ENCODE results near the gene VWC2L. TPM values are rescaled to one million over a fixed set of nuclear protein-coding genes. Genes with fewer than 3 reads are reported as not detected.

VWC2L gene
- total and polyA plus RNA-seq, 9 donors: 0.11 TPM; not detected in 8

DNA sequence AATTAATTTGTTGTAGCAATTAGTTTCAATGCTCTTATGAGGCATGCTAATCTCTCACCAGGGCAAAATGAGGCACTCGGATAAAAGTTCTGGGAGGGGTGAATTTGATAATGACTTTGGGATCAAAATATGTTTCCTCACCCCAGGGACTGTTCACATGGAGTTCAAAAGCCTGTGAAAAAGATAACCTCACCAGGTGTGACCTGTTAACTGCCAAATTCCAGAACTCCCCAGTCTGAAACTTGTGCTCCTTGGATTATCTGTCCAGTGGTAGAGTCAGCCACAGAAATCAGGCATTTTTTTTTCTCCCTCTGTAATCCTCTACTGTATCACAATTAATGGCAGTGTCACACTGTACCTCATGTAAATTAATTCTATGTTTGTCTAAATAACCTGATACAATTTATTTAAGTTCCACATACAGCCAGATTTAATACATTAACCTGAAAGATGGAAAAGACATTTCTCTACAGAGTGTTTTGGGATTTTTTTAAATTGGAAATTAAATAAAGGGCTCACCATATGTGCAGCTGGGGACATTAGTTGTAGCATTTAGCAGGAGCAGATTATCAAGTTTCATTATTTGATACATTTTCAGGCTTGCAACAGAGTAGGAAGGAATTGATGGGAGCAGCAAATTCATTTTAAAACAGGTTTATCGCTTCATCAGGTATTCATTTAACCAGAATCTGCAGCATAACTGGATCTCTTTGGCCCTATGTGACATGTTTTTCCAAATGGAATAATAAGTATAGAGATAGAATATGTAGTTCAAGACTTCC, 191.2 kb downstream of the VWC2L start:
- TF ChIP-seq CTCF (IDR thresholded peaks at IDR 0.05): no peak
- no peak for TF ChIP-seq EP300 (IDR thresholded peaks at IDR 0.05)
- TF ChIP-seq POLR2A (IDR thresholded peaks at IDR 0.05): no peak
- Histone ChIP-seq H3K9me3 (no peaks in the 10 kb centered on the region), H3K4me3 (no peak overlapping the region), H3K27me3 (no peaks in the 10 kb centered on the region), H3K4me1 (ENCODE audit: insufficient read depth) (no peaks in the 10 kb centered on the region), H3K27ac (no peak overlapping the region), H3K36me3 (no peaks in the 10 kb centered on the region)
- intact Hi-C loops (cut with DNase I): no loop called here
- no peak for DNase-seq
- 59 to 67% (median 63%) methylated on average over 2 of the region's 2 CpGs for WGBS, 3 donors

- Histone ChIP-seq H3K9me3 (no peaks in the 10 kb centered on the region), H3K36me3 (no peaks in the 10 kb centered on the region), H3K27ac (no peak overlapping the region), H3K4me3 (no peak overlapping the region), H3K4me1 (ENCODE audit: insufficient read depth) (no peaks in the 10 kb centered on the region), H3K27me3 (no peaks in the 10 kb centered on the region)
- DNase-seq: no peak
- intact Hi-C loops (cut with DNase I): no loop called here
- no peak for TF ChIP-seq EP300 (IDR thresholded peaks at IDR 0.05)
- 73 to 77% (median 76%) methylated on average over 5 of the region's 5 CpGs for WGBS, 3 donors
Observed at GRCh38 chr2:214604861-214605260, 194.0 kb downstream of the VWC2L start.

DNA sequence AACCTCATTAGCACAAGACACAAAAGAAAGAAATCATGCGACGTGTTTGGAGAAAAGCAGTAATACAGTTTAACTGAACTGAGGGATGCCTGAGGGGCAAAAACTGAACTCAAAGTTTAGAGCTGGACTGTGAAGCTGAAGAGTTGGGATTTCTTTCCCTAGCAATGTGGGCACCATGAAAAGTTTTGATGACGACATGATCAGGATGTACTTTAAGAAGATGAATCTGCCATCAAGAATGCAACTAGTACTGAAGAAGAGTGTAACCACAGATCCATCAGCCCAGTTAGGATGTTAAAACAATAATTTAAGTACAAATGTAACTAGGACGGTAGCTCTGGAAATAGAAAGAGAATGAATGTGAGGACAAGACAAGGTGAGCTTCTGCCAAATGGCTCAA, 196.2 kb downstream of the VWC2L start:
- intact Hi-C loops (cut with DNase I): no loop called here
- H3K4me3 ChIP-seq: no peak overlapping the region
- no peaks in the 10 kb centered on the region for H3K4me1 ChIP-seq (ENCODE audit: insufficient read depth)
- TF ChIP-seq EP300 (IDR thresholded peaks at IDR 0.05) (no peak), POLR2A (IDR thresholded peaks at IDR 0.05) (no peak), CTCF (IDR thresholded peaks at IDR 0.05) (no peak)
- H3K36me3 ChIP-seq: no peaks in the 10 kb centered on the region
- no peak overlapping the region for H3K27ac ChIP-seq
- 52 to 61% (median 61%) methylated on average over 4 of the region's 4 CpGs for WGBS, 3 donors
- no peaks in the 10 kb centered on the region for H3K9me3 ChIP-seq
- DNase-seq: no peak
- H3K27me3 ChIP-seq: no peaks in the 10 kb centered on the region

GRCh38 chr2:214611015-214611414, 200.2 kb downstream of the VWC2L start:
- no peak for DNase-seq
- intact Hi-C loops (cut with DNase I): no loop called here
- 28 to 72% (median 45%) methylated on average over 1 of the region's 1 CpG for WGBS, 3 donors
- no peaks in the 10 kb centered on the region for H3K9me3 ChIP-seq
- H3K27me3 ChIP-seq: no peaks in the 10 kb centered on the region
- TF ChIP-seq EP300 (IDR thresholded peaks at IDR 0.05): no peak
- no peak for TF ChIP-seq POLR2A (IDR thresholded peaks at IDR 0.05)
- no peak for TF ChIP-seq CTCF (IDR thresholded peaks at IDR 0.05)
- H3K27ac ChIP-seq: no peak overlapping the region
- no peaks in the 10 kb centered on the region for H3K36me3 ChIP-seq
- no peaks in the 10 kb centered on the region for H3K4me1 ChIP-seq (ENCODE audit: insufficient read depth)
- no peak overlapping the region for H3K4me3 ChIP-seq

- DNase-seq: no peak
- intact Hi-C loops (cut with DNase I): no loop called here
- Histone ChIP-seq H3K9me3 (no peaks in the 10 kb centered on the region), H3K4me3 (no peak overlapping the region), H3K4me1 (ENCODE audit: insufficient read depth) (no peaks in the 10 kb centered on the region), H3K27ac (no peak overlapping the region), H3K36me3 (no peaks in the 10 kb centered on the region), H3K27me3 (no peaks in the 10 kb centered on the region)
- 35 to 46% (median 38%) methylated on average over 3 of the region's 3 CpGs for WGBS, 3 donors
- TF ChIP-seq EP300 (IDR thresholded peaks at IDR 0.05): no peak
- TF ChIP-seq CTCF (IDR thresholded peaks at IDR 0.05): no peak
- TF ChIP-seq POLR2A (IDR thresholded peaks at IDR 0.05): no peak
Observed at GRCh38 chr2:214624166-214624760, 213.4 kb downstream of the VWC2L start.

Measured in ovary (tissue), 9 donors.